A673 (cell line): ENCODE data around the gene SPIRE2. TPM values are rescaled to one million over a fixed set of nuclear protein-coding genes. Genes with fewer than 3 reads are reported as not detected.

Experiments
- BruUV-seq: library from RNA; stranded (reverse); fragments of 400-500 nt; replicated peaks from 2 replicates; lab custom pipeline; 2021; lab: Mats Ljungman, UMichigan
- CTCF ChIA-PET: fragments of 300-600 bp; sonication (Branson Sonifier 250); formaldehyde crosslinking; loops from one replicate; lab custom pipeline; 2022; ENCODE audit warnings: antibody characterized with exemption; lab: Charles Lee
- POLR2A ChIA-PET: fragments of 300-600 bp; sonication (Branson Sonifier 250); formaldehyde crosslinking; loops from one replicate; lab custom pipeline; 2022; ENCODE audit warnings: antibody characterized with exemption; ENCODE audit not compliant: low non-redundant PET; lab: Charles Lee
- DNase-seq: peaks from one replicate; pipeline ENCODE4 v3.0.0-alpha.2; 2015; ENCODE audit warnings: low spot score
- H3K27ac ChIP-seq: fragments of 200-600 bp; sonication (generic); 2 replicates; pipeline ENCODE4 v1.5.1; 2016; ENCODE audit warnings: mixed run types, low read depth, mild to moderate bottlenecking, mixed read lengths, antibody characterized with exemption, low read length; ENCODE audit not compliant: poor library complexity, severe bottlenecking
- H3K27me3 ChIP-seq: fragments of 200-600 bp; sonication (generic); replicated peaks from 2 replicates; pipeline ENCODE4 v1.6.1; 2017; ENCODE audit warnings: mixed run types, low read depth, mild to moderate bottlenecking, mixed read lengths, antibody characterized with exemption, low read length; ENCODE audit not compliant: insufficient read depth, poor library complexity
- H3K36me3 ChIP-seq: fragments of 200-600 bp; sonication (generic); 2 replicates; pipeline ENCODE4 v1.6.1; 2016; ENCODE audit warnings: mixed run types, mild to moderate bottlenecking, mixed read lengths, antibody characterized with exemption, low read length; ENCODE audit not compliant: insufficient read depth, poor library complexity, severe bottlenecking
- H3K4me1 ChIP-seq: fragments of 200-600 bp; sonication (generic); 2 replicates; pipeline ENCODE4 v1.6.1; 2017; ENCODE audit warnings: mixed run types, mild to moderate bottlenecking, mixed read lengths, antibody characterized with exemption, low read length; ENCODE audit not compliant: insufficient read depth, poor library complexity, severe bottlenecking
- H3K4me3 ChIP-seq: fragments of 200-600 bp; sonication (generic); 2 replicates; pipeline ENCODE4 v1.5.1; 2016; ENCODE audit warnings: low read depth, mixed run types, mild to moderate bottlenecking, mixed read lengths, low read length; ENCODE audit not compliant: poor library complexity, severe bottlenecking
- H3K9me3 ChIP-seq: fragments of 200-600 bp; sonication (generic); 2 replicates; pipeline ENCODE4 v1.6.1; 2016; ENCODE audit warnings: mixed run types, low read depth, mild to moderate bottlenecking, mixed read lengths, antibody characterized with exemption, low read length; ENCODE audit not compliant: poor library complexity, severe bottlenecking
- EZH2 ChIP-seq: fragments of 200-600 bp; sonication (generic); IDR thresholded peaks from 2 replicates; pipeline ENCODE4 v1.6.1; 2017; ENCODE audit warnings: borderline replicate concordance, low read depth, mild to moderate bottlenecking, mixed read lengths, antibody characterized with exemption, low read length; ENCODE audit not compliant: poor library complexity, severe bottlenecking
- intact Hi-C: fragments of 100-400 bp; cut with micrococcal nuclease; formaldehyde crosslinking; loops from one replicate; pipeline ENCODE4 v1.10.0; 2022; ENCODE audit not compliant: unreplicated experiment
- total RNA-seq: library from RNA; stranded (reverse); gene quantifications from 2 replicates; pipeline ENCODE4 v1.2.3, GENCODE V29; 2021
- TF ChIP-seq, protein P1 (sequence below): fragments of 300-800, 200-600 bp; sonication (generic); conservative IDR thresholded peaks from 2 replicates; pipeline ENCODE4 v1.5.1; 2017; ENCODE audit warnings: low read depth, mild to moderate bottlenecking, antibody characterized with exemption, low read length, moderate library complexity, mixed read lengths

The SPIRE2 gene
- total RNA-seq, 1 experiment from 2014 or later, result 18.9 TPM

DNA sequence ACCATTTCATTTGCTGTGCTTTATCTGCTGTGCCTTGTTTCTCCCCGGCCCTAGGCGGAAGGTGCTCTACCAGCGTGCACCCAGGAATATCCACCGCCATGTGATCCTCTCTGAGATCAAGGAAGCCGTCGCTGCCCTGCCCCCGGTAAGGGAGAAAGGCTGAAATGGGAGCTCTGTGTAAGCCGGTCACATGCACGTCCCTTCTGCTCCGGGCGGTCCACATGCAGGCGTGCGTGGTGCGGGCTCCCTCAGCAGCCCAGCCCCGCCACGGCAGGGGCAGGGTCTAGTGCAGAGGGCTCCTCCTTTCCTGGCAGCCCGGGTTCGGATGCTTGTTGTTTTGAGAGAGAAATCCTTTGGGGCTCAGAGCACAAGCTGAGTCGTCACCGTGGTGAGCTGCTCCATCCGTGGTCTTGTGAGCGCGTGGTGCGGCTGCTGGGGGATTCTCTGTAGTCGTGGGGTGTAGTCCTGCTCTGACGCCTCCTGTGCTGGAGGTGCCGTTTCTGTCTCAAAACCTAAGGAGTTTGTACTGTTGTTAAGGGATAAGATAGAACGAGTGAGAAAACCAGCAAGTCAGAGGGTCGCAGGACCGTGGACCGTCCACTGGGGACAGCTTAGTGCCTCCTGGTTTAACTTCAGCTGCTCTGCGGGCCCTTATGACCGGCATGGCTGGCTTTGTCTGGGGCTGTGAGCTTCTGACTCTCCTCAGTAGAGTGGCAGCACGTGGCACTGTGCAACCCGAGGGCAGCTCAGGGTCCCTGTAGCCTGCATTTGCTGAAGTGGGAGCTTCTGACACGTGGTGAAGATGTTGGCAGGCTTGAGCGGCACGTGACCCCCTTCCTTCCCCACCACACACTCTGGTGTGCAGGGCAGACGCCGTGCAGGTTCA, 78.1 kb downstream of the SPIRE2 start:
- Histone ChIP-seq H3K27ac (no peak overlapping the region), H3K36me3 (peaks cover 61% of the 10 kb centered on the region), H3K4me3 (no peak overlapping the region), H3K27me3 (no peaks in the 10 kb centered on the region), H3K9me3 (peaks cover 7% of the 10 kb centered on the region), H3K4me1 (peaks cover 5% of the 10 kb centered on the region)
- BruUV-seq, result no TSS peak
- TF ChIP-seq EZH2, result no peak
- TF ChIP-seq, protein P1, sequence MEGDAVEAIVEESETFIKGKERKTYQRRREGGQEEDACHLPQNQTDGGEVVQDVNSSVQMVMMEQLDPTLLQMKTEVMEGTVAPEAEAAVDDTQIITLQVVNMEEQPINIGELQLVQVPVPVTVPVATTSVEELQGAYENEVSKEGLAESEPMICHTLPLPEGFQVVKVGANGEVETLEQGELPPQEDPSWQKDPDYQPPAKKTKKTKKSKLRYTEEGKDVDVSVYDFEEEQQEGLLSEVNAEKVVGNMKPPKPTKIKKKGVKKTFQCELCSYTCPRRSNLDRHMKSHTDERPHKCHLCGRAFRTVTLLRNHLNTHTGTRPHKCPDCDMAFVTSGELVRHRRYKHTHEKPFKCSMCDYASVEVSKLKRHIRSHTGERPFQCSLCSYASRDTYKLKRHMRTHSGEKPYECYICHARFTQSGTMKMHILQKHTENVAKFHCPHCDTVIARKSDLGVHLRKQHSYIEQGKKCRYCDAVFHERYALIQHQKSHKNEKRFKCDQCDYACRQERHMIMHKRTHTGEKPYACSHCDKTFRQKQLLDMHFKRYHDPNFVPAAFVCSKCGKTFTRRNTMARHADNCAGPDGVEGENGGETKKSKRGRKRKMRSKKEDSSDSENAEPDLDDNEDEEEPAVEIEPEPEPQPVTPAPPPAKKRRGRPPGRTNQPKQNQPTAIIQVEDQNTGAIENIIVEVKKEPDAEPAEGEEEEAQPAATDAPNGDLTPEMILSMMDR, result no peak
- intact Hi-C loops, result no loop called here
- CTCF ChIA-PET, result no interaction called here
- POLR2A ChIA-PET, result no interaction called here
- no peak for DNase-seq

DNA sequence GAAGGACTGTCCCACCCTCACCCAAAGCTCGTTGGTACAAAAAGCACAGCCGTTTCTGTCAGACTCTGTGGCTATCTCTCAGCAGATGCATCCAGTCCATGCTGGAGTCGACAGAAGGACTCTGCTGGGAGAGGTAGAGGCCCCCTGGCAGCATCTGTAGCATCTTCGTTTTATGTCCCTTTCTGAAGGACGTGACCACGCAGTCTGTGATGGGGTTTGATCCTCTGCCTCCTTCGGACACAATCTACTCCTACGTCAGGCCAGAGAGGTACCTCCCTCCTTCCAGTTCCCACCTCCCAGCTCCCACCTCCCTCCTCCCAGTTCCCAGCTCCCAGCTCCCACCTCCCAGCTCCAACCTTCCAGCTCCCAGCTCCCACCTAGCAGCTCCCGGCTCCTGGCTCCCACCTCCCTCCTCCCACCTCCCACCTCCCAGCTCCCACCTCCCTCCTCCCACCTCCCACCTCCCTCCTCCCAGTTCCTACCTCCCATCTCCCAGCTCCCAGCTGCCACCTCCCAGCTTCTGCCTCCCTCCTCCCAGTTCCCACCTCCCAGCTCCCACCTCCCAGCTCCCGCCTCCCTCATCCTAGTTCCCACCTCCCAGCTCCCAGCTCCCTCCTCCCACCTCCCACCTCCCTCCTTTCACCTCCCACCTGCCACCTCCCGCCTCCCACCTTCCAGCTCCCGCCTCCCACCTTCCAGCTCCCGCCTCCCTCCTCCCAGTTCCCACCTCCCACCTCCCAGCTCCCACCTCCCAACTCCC, 79.0 kb downstream of the SPIRE2 start:
- Histone ChIP-seq H3K27ac (no peak overlapping the region), H3K9me3 (peaks cover 7% of the 10 kb centered on the region), H3K4me1 (peaks cover 5% of the 10 kb centered on the region), H3K27me3 (no peaks in the 10 kb centered on the region), H3K36me3 (peaks cover 61% of the 10 kb centered on the region), H3K4me3 (no peak overlapping the region)
- CTCF ChIA-PET, result no interaction called here
- TF ChIP-seq EZH2, result no peak
- TF ChIP-seq, protein P1, result no peak
- POLR2A ChIA-PET, result no interaction called here
- intact Hi-C loops, result no loop called here
- no TSS peak for BruUV-seq
- no peak for DNase-seq

DNA sequence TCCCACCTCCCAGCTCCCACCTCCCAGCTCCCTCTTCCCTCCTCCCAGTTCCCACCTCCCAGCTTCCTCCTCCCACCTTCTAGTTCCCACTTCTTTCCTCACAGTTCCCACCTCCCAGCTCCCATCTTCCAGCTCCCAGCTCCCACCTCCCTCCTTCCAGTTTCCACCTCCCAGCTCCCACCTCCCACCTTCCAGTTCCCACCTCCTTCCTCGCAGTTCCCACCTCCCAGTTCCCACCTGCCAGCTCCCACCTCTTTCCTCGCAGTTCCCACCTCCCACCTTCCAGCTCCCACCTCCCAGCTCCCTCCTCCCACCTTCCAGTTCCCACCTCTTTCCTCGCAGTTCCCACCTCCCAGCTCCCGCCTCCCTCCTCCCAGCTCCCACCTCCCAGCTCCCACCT, 80.0 kb downstream of the SPIRE2 start:
- Histone ChIP-seq H3K4me1 (peaks cover 5% of the 10 kb centered on the region), H3K36me3 (peaks cover 64% of the 10 kb centered on the region), H3K4me3 (no peak overlapping the region), H3K27ac (no peak overlapping the region), H3K9me3 (peaks cover 7% of the 10 kb centered on the region), H3K27me3 (no peaks in the 10 kb centered on the region)
- intact Hi-C loops, result no loop called here
- no peak for TF ChIP-seq EZH2
- TF ChIP-seq, protein P1, result no peak
- CTCF ChIA-PET, result interaction anchor here (0.6 kb wide), 1 partner anchor 128 kb away, joined by 3 read pairs; no protein-coding TSS in a partner anchor
- BruUV-seq, result no TSS peak
- POLR2A ChIA-PET, result no interaction called here
- DNase-seq, result no peak
